Breast epithelium (tissue), 4 donors: ENCODE data around the gene EPHA2. TPM values are rescaled to one million over a fixed set of nuclear protein-coding genes. Genes with fewer than 3 reads are reported as not detected.

Experiments used
- DNase-seq, 2 donors: peaks; one replicate each; pipeline ENCODE4 v3.0.0-alpha.2; 2019; ENCODE audit warnings: low spot score in 2 of 2
- H3K27ac ChIP-seq, 2 donors: fragments of 200-600 bp; sonication (generic) in 1 of 2; one replicate each; pipeline ENCODE4 v1.5.1; 2016 to 2019; ENCODE audit warnings: mild to moderate bottlenecking in 1 of 2
- H3K27me3 ChIP-seq, 2 donors: fragments of 200-600 bp; sonication (generic) in 1 of 2; one replicate each; pipeline versions ENCODE4 v1.5.1 to v1.6.0; 2017 to 2019; ENCODE audit warnings: control low read depth in 1 of 2, mild to moderate bottlenecking in 1 of 2
- H3K36me3 ChIP-seq: fragments of 200-600 bp; one replicate; pipeline ENCODE4 v1.5.1; 2019
- H3K4me1 ChIP-seq, 2 donors: fragments of 200-600 bp; sonication (generic); one replicate each; pipeline ENCODE4 v1.5.1; 2016 to 2019; ENCODE audit warnings: control low read depth in 1 of 2
- H3K4me3 ChIP-seq, 3 donors: fragments of 200-600 bp; sonication (generic); 1 replicate in 2 of 3; 2 replicates in 1 of 3; pipeline ENCODE4 v1.5.1; 2016 to 2019; ENCODE audit warnings: mild to moderate bottlenecking in 3 of 3, moderate library complexity in 2 of 3
- H3K9me3 ChIP-seq, 2 donors: fragments of 200-600 bp; sonication (generic) in 1 of 2; one replicate each; pipeline ENCODE4 v1.5.1; 2016 to 2019; ENCODE audit warnings: control low read depth in 1 of 2
- POLR2A ChIP-seq: fragments of 450-650 bp; IDR thresholded peaks from one replicate; pipeline ENCODE4 v1.6.1; 2016; ENCODE audit warnings: antibody characterized with exemption, mild to moderate bottlenecking, moderate library complexity
- POLR2AphosphoS5 ChIP-seq, 3 donors: sonication (generic); formaldehyde crosslinking; IDR thresholded peaks; one replicate each; pipeline ENCODE4 v1.6.1; 2017; ENCODE audit warnings: antibody characterized with exemption in 3 of 3
- intact Hi-C: fragments of 100-400 bp; cut with DNase I; formaldehyde crosslinking; loops from one replicate; pipeline ENCODE4 v1.15.1; 2023; ENCODE audit warnings: low total_unique reads
- total RNA-seq, 3 donors: library from RNA; depleted of rRNA; stranded (reverse); fragments of >200 nt; gene quantifications; one replicate each; pipeline ENCODE4 v1.1.0, GENCODE V29; 2016
- TF ChIP-seq, protein P1 (sequence below), 3 donors: fragments of 450-650 bp; IDR thresholded peaks; one replicate each; pipeline ENCODE4 v1.5.1; 2016 to 2017; ENCODE audit warnings: antibody characterized with exemption in 3 of 3, mild to moderate bottlenecking in 3 of 3, moderate library complexity in 3 of 3

Gene EPHA2
- total RNA-seq, 3 donors from 2014 or later = 5.8 to 18.4 (median 16.7) TPM

GRCh38 chr1:16161717-16162116 lies 5.8 kb upstream of the EPHA2 start:
- no peak for TF ChIP-seq POLR2AphosphoS5 (IDR thresholded peaks at IDR 0.05)
- TF ChIP-seq, protein P1, sequence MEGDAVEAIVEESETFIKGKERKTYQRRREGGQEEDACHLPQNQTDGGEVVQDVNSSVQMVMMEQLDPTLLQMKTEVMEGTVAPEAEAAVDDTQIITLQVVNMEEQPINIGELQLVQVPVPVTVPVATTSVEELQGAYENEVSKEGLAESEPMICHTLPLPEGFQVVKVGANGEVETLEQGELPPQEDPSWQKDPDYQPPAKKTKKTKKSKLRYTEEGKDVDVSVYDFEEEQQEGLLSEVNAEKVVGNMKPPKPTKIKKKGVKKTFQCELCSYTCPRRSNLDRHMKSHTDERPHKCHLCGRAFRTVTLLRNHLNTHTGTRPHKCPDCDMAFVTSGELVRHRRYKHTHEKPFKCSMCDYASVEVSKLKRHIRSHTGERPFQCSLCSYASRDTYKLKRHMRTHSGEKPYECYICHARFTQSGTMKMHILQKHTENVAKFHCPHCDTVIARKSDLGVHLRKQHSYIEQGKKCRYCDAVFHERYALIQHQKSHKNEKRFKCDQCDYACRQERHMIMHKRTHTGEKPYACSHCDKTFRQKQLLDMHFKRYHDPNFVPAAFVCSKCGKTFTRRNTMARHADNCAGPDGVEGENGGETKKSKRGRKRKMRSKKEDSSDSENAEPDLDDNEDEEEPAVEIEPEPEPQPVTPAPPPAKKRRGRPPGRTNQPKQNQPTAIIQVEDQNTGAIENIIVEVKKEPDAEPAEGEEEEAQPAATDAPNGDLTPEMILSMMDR (IDR thresholded peaks at IDR 0.05) = no peak
- no peak for TF ChIP-seq POLR2A
- no peaks in the 10 kb centered on the region for H3K36me3 ChIP-seq
- intact Hi-C loops = no loop called here
- no peak overlapping the region for H3K27ac ChIP-seq
- H3K27me3 ChIP-seq = no peaks in the 10 kb centered on the region
- H3K9me3 ChIP-seq = no peaks in the 10 kb centered on the region
- DNase-seq = no peak
- no peaks in the 10 kb centered on the region for H3K4me1 ChIP-seq
- no peak overlapping the region for H3K4me3 ChIP-seq

- intact Hi-C loops = no loop called here
- Histone ChIP-seq H3K36me3 (no peaks in the 10 kb centered on the region), H3K27ac (no peak overlapping the region), H3K9me3 (no peaks in the 10 kb centered on the region), H3K4me1 (peaks cover 0 to 2% of the 10 kb centered on the region in 2 donors), H3K4me3 (no peak overlapping the region), H3K27me3 (no peaks in the 10 kb centered on the region)
- DNase-seq = no peak
- TF ChIP-seq, protein P1 (IDR thresholded peaks at IDR 0.05) = no peak
- TF ChIP-seq POLR2AphosphoS5 (IDR thresholded peaks at IDR 0.05) (no peak), POLR2A (no peak)
These were observed 3.3 kb upstream of the EPHA2 start for GRCh38 chr1:16158993-16159831.

- H3K4me3 ChIP-seq = no peak overlapping the region
- H3K4me1 ChIP-seq = peaks cover 9 to 12% of the 10 kb centered on the region in 2 donors
- TF ChIP-seq POLR2A (no peak), POLR2AphosphoS5 (IDR thresholded peaks at IDR 0.05) (no peak)
- TF ChIP-seq, protein P1 (IDR thresholded peaks at IDR 0.05) = no peak
- no peaks in the 10 kb centered on the region for H3K9me3 ChIP-seq
- intact Hi-C loops = no loop called here
- H3K27ac ChIP-seq = peak overlapping the region in 1 of 2 donors; percentile 7
- no peaks in the 10 kb centered on the region for H3K36me3 ChIP-seq
- no peak for DNase-seq
- H3K27me3 ChIP-seq = no peaks in the 10 kb centered on the region
These were observed 2.2 kb upstream of the EPHA2 start for GRCh38 chr1:16158025-16158424.

- no peaks in the 10 kb centered on the region for H3K9me3 ChIP-seq
- DNase-seq = no peak
- H3K4me3 ChIP-seq = peak overlapping the region in 1 of 3 donors; percentile 83
- peak overlapping the region; percentile 94 to 96 for H3K27ac ChIP-seq
- intact Hi-C loops = no loop called here
- TF ChIP-seq, protein P1 (IDR thresholded peaks at IDR 0.05) = no peak
- TF ChIP-seq POLR2AphosphoS5 (IDR thresholded peaks at IDR 0.05) (no peak), POLR2A (no peak)
- H3K4me1 ChIP-seq = peaks cover 12 to 21% of the 10 kb centered on the region in 2 donors
- H3K27me3 ChIP-seq = no peaks in the 10 kb centered on the region
- no peaks in the 10 kb centered on the region for H3K36me3 ChIP-seq
These were observed 1.1 kb upstream of the EPHA2 start for GRCh38 chr1:16156848-16157495.
